NCI-H1930 (cell line): ENCODE results near the gene RELA.
"Not testable (repeated sequence)": the region's sequence is repeated elsewhere in the genome, so short reads cannot be mapped to it uniquely, and the experiment has no call there.

ENCODE experiments used
- DNase-seq, 2 experiments: peaks; one replicate each; lab custom pipeline; 2025; lab: John Stamatoyannopoulos, UW

RELA gene

DNA sequence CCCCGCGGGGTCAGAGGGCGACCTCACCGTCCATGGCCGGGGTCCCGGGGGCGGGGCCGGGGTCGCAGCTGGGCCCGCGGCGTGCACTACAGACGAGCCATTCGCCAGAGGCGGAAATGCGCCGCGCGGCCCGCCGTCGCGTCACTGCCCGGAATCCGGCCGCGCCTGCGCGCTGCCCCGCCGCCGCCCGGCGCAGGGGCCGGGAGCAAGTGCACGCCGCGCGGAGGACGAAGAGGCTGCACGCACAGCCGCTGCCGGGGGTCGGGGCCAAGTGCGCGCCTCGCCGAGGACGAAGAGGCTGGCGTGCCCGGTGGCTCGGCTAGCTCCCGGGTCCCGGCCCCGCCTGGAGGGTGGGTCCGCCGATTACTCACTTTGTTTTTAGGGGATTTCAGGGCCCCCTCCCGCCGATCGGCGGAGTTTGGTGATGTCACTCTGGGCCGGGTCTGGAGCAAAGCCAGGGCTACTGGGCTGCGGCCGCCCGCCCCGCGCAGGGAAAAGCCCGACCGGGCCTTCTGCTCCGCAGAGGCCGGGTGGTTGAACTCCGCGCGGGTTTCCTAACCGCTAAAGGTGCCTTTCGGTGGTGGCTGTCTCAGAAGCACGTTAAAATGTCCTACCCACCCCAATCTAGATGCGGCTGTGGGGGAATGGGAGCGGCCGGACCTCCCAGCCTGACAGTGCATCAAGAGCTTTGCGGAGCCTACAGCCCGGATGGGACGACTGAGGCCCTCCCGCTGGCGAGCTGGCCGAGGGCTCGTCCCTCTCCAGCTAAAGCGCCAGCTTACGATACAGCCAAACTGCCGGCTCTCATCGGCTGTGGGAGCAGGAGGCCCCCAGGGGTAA, at the start of gene RELA:
Gene RELA (minus strand): TSS at position 118 of the 840 bp plus-strand sequence. CDS start 84 bp downstream, at position 34.
- peak; percentile 67 to 91 for DNase-seq

DNA sequence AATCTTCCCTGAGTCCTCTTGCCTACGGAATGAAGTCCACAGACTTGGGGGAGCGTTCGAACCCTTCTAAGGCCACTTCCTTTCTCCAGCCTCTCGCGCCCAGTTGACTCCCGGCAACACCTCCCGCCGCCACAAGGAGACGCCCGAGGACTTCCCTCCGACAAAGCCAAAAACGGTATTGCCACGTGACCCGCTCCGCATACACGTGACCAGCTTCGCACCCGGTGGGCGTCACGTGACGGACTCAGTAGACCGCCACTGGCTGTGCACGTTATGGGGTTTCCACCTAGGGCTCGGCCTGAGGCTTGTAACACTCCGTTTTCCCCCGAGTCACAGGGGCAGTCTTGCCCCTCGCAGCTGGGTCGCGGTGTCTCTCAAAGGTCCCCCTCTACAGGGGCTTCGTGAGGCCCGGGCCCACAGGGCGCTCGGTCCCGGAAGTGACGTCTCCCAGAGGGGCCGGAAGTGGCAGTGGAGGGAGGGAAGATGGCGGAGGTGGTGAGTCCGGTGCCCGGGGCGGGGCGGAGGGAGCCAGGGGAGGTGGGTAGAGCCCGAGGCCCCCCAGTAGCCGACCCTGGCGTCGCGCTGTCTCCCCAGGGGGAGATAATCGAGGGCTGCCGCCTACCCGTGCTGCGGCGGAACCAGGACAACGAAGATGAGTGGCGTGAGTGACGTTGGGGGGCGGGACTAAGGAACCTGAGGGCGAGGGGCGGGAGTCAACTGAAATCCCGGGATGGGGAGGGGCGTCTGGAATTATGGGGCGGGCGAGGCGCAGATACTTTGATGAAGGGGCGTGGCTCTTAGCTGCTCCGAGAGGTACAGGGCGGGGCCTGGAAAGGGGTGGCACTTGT, 49.3 kb upstream of the RELA start, which contains the start of gene KAT5:
Gene KAT5 (plus strand): TSS at position 468 of the 848 bp plus-strand sequence. CDS start 16 bp downstream, at position 484.
- DNase-seq: peak; percentile 96 to 97

DNA sequence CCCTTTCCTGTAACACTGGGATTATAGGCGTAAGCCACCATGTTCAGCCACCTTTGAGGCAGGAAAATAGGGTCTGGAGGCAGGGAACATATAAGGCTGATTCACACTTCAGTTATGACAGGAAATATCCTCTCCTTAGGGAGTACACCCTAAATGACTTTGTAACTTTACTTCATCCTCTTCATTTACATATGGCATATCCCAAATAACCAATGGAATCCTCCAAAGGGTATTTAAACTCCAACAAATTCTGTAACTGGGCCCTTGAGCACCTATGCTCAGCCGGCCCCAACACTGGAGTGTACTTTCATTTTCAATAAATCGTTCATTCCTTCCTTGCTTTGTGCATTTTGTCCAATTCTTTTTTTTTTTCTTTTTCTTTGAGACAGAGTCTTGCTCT, 47.7 kb upstream of the RELA start:
- no peak for DNase-seq

DNA sequence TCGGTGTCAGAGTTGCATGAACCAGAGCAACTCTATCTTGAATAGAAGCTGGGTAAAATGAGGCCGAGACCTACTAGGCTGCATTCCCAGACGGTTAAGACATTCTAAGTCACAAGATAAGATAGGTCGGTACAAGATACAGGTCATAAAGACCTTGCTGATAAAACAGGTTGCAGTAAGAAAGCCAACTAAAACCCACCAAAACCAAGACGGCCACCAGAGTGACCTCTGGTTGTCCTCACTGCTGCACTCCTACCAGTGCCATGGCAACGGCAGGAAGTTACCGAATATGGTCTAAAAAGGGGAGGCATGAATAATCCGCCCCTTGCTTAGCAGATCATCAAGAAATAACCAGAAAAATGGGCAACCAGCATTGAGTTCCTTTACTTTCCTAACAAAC, 46.9 kb upstream of the RELA start:
- DNase-seq: no peak

DNA sequence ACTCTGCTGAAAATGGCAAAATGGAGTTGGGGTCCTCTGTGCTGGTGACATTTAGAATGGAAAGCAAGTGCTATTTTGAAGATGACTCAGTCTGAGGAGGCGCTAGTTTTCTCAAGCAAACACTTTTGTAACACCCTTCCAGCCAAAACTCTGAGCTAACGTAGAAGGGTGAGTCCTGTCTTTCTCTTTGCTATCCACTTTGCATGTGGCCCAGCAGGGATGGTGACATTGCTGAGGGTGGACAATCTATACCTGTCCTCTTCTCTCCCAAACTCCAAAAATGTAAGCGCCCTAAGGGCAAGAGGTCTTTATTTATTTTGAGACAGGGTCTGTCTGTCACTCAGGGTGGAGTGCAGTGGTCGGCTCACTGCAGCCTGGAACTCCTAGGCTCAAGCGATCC, 45.7 kb upstream of the RELA start:
- DNase-seq: no peak

DNA sequence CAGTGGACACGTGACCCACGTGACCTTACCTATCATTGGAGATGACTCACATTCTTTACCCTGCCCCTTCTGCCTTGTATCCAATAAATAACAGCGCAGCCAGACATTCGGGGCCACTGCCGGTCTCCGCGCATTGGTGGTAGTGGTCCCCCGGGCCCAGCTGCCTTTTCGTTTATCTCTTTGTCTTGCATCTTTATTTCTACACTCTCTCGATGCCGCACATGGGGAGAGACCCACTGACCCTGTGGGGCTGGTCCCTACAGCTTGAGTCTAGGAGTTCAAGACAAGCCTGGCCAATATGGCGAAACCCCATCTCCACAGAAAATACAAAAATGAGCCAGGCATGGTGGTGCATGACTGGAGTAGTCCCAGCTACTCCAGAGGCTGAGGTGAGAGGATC, 44.3 kb upstream of the RELA start:
- not testable (repeated sequence) for DNase-seq

DNA sequence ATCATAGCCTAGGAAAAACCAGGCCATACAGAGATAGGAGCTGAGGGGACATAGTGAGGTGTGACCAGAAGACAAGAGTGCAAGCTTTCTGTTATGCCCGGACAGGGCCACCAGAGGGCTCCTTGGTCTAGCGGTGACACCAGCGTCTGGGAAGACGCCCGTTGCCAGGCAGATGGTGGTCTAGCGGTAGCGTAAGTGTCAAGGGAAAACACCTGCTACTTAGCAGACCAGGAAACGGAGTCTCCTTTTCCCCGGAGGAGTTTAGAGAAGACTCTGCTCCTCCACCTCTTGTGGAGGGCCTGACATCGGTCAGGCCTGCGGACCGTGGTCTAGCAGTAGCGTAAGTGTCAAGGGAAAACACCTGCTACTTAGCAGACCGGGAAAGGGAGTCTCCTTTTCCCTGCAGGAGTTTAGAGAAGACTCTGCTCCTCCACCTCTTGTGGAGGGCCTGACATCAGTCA, 43.6 kb upstream of the RELA start:
- DNase-seq: peak in 1 of 2 experiments; percentile 28

DNA sequence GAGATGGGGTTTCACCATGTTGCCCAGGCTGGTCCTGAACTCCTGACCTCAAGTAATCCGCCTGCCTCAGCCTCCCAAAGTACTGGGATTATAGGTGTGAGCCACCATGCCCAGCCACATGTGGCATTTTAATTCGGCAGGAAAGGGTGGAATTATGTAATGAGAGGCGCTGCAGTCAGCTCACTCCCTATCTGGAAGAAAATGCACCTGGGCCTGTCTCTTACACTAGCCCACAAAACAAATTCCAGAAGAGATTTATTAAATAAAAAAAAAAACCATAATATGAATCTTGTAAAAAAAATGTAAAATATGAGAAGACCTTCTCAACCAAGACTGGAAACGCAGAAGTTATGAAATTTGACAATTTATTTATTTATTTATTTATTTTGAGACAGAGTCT, 41.1 kb upstream of the RELA start:
- no peak for DNase-seq

DNA sequence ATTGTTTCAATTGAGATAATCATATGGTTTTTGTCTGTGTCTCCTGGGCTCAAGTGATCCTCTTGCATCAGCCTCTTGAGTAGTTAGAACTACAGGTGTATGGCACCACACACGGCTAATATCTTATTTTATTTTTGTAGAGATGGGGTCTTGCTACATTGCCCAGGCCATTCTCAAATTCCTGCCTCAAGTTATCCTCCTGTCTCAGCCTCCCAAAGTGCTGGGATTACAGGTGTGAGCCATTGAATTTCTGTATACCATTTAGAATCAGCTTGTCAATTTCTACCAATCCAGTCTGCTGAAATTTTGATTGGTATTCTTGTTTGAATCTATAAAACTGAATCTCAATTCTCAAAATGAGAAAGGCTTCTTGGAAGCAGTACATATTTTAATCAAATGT, 39.0 kb upstream of the RELA start:
- DNase-seq: no peak

DNA sequence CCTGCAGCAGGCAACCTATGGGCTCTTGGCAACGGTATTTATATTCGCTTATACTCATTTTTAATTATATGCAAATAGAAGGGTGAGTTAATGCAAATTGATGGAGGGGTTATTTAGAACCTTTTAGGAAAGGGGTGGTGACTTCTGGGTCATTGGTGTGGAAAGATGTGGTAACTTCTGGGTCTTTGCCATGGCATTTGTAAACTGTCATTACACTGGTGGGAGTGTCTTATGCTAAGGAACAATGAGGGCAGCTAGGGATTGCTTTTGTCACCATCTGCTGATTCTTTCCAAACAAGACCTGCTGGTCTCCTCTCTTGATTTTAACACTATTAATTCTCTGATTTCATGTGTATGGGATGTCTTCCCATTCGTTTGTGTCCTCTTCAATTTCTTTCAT, 37.7 kb upstream of the RELA start:
- DNase-seq: no peak

DNA sequence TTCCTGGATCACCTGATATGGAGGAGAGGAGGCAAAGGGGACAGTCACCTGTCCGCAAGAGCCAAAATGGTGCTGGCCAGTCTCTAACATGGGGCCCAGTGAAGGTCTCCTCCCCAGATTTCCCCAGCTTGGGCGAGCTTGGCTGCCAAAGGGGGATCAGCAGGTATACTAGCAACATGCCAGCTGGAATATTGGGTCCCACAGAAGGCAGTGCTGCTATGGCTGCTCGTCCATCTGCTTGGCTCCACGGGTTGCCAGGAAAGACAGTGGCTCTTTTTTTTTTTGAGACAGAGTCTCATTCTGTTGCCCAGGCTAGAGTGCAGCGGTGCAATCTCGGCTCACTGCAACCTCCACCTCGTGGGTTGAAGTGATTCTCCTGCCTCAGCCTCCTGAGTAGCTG, 36.6 kb upstream of the RELA start:
- DNase-seq: no peak

DNA sequence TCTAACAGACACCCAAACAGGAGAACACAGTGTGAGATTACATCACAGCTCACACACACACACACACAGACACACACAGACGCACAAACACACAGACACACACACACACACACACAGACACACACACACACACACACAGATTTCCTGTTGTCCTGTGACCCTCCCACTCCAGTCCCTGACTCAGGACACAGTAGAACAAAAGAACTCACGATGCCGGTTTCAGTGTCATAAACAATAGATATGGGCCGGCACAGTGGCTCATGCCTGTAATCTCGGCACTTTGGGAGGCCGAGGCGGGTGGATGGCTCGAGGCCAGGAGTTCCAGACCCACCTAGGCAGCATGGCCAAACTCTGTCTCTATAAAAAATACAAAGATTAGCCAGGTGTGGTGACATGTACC, 35.5 kb upstream of the RELA start:
- DNase-seq: no peak

DNA sequence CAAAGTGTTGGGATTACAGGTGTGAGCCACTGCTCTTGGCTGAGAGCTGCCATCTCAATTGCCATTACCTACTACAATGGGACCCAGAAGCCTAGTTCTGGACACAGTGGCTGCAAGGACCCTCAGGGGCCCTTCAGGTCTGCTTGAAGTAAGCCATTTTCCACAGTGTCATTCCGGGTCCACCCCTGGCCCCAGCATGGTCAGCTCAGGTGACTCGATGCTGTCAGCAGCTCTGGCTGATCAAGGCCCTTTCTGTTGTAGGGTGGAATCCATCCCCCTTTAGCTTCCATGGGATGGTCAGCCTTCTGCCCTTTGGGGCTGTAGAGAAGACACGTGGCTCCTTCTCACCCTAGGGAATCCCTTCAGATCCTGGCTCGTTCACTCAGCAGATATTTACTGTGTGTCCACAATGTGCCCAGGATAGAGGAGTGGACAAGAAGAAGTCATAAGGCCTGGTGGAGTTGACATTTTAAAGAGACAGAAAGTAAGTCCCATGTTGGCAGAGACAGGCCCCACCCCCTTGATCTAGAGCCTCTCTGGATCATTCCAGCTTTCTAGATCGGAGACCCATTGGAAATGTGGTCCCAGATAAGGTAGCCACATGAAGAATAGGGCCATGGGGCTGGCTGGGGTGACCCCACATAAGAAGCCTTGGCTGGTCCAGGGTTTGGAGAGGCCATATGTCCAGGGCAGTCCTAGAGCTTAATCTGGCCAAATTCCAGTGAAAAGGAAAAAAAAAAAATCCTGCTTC, 34.3 kb upstream of the RELA start:
- no peak for DNase-seq

DNA sequence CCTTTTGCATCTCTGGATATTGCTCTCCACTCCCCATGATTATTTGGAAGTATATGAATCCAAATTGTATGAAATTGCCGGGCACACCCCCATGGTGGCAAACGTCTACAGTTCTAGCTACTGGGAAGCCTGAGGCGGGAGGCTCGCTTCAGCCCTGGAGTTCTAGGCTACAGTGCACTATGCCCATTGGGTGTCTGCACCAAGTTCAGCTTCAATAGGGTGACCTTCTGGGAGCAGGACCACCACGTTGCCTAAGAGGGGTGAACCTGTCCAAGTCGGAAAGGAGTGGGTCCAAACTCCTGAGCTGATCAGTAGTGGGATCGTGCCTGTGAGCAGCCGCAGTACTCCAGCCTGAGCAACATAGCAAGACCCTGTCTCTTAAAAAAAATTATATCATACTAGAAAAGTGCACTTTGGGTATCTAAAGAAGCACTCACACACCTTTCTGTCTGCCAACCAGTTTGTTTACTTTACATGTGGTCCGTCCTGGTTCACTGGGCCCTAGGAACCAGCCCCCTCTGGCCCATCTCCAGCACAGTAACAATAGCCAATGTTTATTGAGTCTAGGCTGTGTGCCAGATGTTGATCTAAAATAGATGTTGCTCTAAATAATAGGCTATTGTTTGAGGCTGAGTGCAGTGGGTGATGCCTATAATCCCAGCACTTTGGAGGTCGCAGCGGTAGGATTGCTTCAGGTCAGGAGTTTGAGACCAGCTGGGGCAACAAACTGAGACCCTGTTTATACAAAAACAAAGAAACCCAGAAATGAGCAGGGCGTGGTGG, 32.9 kb upstream of the RELA start:
- DNase-seq: peak in 1 of 2 experiments; percentile 43

DNA sequence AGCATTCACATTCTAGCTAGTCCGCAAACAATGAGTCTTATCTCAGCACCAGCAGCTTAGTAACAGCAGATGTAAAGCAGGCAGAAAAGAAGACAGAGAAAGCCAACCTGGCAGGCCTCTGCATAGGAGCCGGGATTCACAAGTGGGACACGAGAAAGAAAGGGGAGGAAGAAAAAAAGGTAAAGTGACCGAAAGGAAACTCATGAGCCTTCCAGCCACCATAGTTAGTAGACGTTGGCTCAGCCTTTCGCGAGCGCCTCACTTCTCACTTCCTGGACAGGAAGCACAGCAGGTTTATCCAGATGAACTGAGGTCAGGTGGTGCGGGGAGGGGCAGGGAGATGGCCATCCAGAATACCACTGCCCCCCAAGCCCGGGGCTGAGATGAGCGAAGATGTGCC, 29.7 kb upstream of the RELA start:
- no peak for DNase-seq

DNA sequence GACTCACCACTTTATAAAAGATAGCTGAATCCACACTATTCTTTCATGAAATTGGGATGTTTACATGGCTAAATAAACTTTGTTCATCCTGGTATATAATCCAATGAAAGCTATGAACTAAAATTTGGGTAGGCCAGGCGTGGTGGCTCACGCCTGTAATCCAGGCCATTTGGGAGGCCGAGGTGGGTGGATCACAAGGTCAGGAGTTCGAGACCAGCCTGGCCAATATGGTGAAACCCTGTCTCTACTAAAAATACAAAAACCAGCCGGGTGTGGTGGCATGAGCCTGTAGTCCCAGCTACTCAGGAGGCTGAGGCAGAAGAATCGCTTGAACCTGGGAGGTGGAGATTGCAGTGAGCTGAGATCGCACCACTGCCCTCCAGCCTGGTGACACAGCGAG, 29.1 kb upstream of the RELA start:
- not testable (repeated sequence) for DNase-seq

DNA sequence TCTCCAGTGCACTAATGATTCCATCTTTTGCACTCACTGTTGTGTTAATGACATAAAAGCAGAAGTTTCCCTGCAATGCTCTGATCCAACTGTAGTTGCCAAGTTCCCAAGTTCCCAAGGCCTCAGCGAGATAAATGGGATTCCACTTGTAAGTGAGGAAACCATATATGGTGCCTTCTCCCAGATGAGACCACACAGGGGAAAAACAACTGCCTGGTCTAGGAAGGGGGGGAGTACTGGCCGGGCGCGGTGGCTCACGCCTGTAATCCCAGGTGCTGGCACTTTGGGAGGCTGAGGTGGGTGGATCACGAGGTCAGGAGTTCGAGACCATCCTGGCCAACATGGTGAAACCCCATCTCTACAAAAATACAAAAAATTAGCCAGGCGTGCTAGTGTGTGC, 23.3 kb upstream of the RELA start:
- no peak for DNase-seq

DNA sequence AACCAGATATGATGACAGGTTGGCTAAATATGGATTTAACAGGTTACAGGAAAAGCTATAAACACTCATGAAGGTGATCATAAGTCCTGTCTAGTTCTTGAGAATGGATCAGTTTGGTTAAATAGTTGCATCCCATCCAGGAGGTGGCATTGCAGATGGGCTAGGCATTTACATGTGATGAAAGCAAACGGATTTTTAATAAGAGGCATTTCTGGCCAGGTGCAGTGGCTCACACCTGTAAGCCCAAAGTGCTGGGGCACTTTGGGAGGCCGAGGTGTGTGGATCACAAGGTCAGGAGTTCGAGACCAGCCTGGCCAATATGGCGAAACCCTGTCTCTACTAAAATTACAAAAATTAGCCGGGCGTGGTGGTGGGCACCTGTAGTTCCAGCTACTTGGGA, 20.8 kb upstream of the RELA start:
- not testable (repeated sequence) for DNase-seq

DNA sequence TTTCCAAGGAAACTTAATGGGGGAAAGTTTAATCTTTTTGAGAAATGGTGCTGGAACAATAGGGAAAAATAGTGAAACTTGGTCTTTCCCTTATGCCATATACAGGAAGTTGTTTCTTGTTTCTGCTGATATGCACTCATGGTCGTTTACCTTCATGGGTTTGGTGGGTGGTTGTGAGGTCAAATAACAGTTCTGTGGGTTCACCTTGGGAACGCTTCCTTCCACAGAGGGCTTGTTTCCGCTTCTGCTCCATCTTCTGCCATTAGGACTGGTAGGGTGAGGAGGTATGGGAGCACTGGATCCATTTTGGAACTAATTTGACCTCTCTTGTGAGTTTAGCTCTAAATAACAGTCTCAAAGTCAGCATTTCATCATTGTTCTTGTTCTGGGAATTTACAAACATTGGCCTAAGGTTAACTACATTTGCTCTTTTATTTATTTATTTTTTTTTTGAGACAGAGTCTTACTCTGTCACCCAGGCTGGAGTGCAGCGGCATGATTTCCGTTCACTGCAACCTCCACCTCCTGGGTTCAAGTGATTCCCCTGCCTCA, 17.6 kb upstream of the RELA start:
- DNase-seq: no peak

DNA sequence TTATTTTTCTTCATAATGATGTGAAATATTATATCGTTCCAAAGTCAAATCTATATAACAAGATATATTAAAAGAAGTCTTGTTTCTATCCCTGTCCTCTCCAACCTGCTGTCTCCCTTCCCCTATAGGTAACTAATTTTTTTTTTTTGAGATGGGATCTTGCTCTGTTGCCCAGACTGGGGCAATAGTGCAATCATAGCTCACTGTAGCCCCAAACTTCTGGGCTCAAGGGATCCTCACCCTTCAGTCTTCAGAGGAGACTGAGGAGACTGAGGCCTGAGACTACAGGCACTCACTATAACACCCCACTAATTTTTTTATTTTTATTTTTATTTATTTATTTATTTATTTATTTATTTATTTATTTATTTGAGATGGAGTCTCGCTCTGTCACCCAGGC, 10.3 kb upstream of the RELA start:
- DNase-seq: no peak
